Aorta (tissue), 5 donors: Measurements from ENCODE around the gene ADAMTS13. TPM values are rescaled to one million over a fixed set of nuclear protein-coding genes. Genes with fewer than 3 reads are reported as not detected.
A peak's percentile ranks its signal among the peaks of the same experiment; 100 is the strongest.

Source experiments
- ATAC-seq: fragments of 200-7000 bp; cut with Tn5 transposase; one replicate; pipeline ENCODE4 v1.9.1; 2022; ENCODE audit warnings: moderate library complexity; ENCODE audit not compliant: low FRiP score
- DNase-seq, 2 donors: peaks; one replicate each; pipeline ENCODE4 v3.0.0-alpha.2; 2020
- H3K27ac ChIP-seq, 2 donors: one replicate each; pipeline ENCODE4 v1.5.1; 2013; ENCODE audit warnings: low read length in 2 of 2, mild to moderate bottlenecking in 2 of 2, moderate library complexity in 2 of 2, control low read depth in 1 of 2, inconsistent platforms in 1 of 2, low read depth in 1 of 2
- H3K27me3 ChIP-seq, 2 donors: one replicate each; pipeline ENCODE4 v1.6.1; 2013; ENCODE audit warnings: control low read depth in 1 of 2, low read length in 1 of 2, mild to moderate bottlenecking in 1 of 2, moderate library complexity in 1 of 2; ENCODE audit not compliant: insufficient read depth in 2 of 2, control insufficient read depth in 1 of 2
- H3K36me3 ChIP-seq, 2 donors: one replicate each; pipeline ENCODE4 v1.6.1; 2013; ENCODE audit warnings: control low read depth in 1 of 2, low read length in 1 of 2, mild to moderate bottlenecking in 1 of 2; ENCODE audit not compliant: insufficient read depth in 2 of 2, control insufficient read depth in 1 of 2
- H3K4me1 ChIP-seq, 2 donors: one replicate each; pipeline ENCODE4 v1.6.1; 2013; ENCODE audit warnings: low read length in 2 of 2, control low read depth in 1 of 2, mild to moderate bottlenecking in 1 of 2, moderate library complexity in 1 of 2; ENCODE audit not compliant: insufficient read depth in 2 of 2, control insufficient read depth in 1 of 2
- H3K4me3 ChIP-seq, 2 donors: one replicate each; pipeline ENCODE4 v1.5.1; 2013; ENCODE audit warnings: low read length in 2 of 2, control low read depth in 1 of 2, mild to moderate bottlenecking in 1 of 2
- H3K9me3 ChIP-seq: one replicate; pipeline ENCODE4 v1.6.1; 2013; ENCODE audit warnings: mild to moderate bottlenecking, low read length; ENCODE audit not compliant: control insufficient read depth
- WGBS, 2 donors: extraction: QIAGEN DNeasy Blood & Tissue Kit; methylation state at CpG; one replicate each; pipeline ENCODE4 v1.1.7; 2013; 5-methylcytosine and 5-hydroxymethylcytosine counted together
- intact Hi-C, 2 donors: fragments of 100-400 bp; cut with DNase I; formaldehyde crosslinking; loops; one replicate each; pipeline versions ENCODE4 v1.14.2 to v1.15.0; 2022
- polyA plus RNA-seq, 2 donors: library from polyadenylated mRNA; stranded (reverse); fragments of 200-250 nt; gene quantifications; one replicate each; pipeline ENCODE4 v1.2.3, GENCODE V29; 2013
- total RNA-seq, 2 donors: library from RNA; stranded (reverse); fragmentation: NEBNext Ultra II Directional; extraction: Animal tissue kit (Norgen Biotek cat#: 25700); gene quantifications; one replicate each; pipeline ENCODE4 v1.2.1, GENCODE V29; 2021
- donor health status: healthy with polysubstance abuse.
- donor health status: Bipolar disorder and iron deficiency.
- donor health status: DM: no; HTN: no; CAD: no.
- donor health status: DM: no; HTN: no; CAD: no.
- donor health status: DM: yes; HTN: yes; CAD: no.

The ADAMTS13 gene
- total and polyA plus RNA-seq, 4 donors: 1.3 to 11.9 (median 2.8) TPM

- intact Hi-C loops: loop anchor here in 1 of 2 donors (5.0 kb wide), 2 partner anchors 41 to 81 kb away; partner anchors contain the start of genes REXO4, STKLD1 and SURF4
- 65 to 70% methylated on average over 16 of the region's 16 CpGs for WGBS, 2 donors
- no peaks in the 10 kb centered on the region for H3K9me3 ChIP-seq
Observed at GRCh38 chr9:133458643-133459312, 36.6 kb downstream of the ADAMTS13 start.

DNA sequence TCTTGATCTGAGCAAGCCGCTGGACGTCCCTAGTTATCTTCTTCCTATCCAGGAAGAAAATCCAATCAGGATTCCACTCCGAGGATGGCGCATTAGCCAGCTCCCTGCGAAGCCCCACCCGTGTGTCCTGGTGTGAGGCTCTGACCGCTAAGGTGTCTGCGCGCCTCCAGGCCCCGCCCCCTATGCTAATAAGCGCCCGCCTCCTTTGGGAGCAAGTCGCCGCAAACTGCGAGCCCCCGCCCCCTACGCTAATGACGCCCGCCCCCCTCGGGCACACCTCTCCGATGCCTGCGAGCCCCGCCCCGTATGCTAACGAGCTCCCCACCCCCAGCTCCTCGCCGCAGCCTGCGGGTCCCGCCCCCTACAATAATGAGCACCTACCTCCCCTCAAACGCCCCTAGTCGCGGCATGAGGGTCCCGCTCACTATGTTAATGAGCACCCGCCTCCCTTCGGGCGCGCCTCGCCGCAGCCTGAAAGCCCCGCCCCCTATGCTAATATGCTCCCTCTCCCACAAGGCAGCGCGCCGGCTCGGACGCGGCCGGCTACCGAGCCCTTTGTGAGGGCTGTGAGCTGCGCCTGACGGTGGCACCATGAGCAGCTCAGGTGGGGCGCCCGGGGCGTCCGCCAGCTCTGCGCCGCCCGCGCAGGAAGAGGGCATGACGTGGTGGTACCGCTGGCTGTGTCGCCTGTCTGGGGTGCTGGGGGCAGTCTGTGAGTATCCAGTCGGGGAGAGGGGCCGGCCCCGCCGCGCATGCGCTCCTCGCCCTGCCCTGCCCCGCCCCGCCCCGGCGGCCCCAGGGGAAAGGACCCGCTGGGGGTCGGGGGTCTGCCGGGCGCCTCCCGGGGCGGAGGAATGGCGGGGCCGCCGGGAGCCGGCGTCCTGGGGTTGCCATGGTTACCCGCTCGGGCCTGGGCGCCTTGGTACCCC, 37.6 kb downstream of the ADAMTS13 start, which contains the start of gene CACFD1:
TSS of gene CACFD1 (plus strand) at position 503 of the 929 bp plus-strand sequence. CDS start at position 592, 89 bp downstream.
- peak; percentile 94 for ATAC-seq
- H3K9me3 ChIP-seq: no peaks in the 10 kb centered on the region
- intact Hi-C loops: loop anchor here in 1 of 2 donors (5.0 kb wide), 2 partner anchors 42 to 82 kb away; partner anchors contain the start of genes REXO4, STKLD1 and SURF4
- H3K27ac ChIP-seq: peak within 1 kb of the TSS; percentile 43 to 74
- H3K4me1 ChIP-seq: no peaks in the 10 kb centered on the region
- no peaks in the 10 kb centered on the region for H3K27me3 ChIP-seq
- no peaks in the 10 kb centered on the region for H3K36me3 ChIP-seq
- WGBS, 2 donors: 1% methylated on average over 73 to 86 of the region's 86 CpGs
- peak; percentile 97 to 99 for DNase-seq
- peak within 1 kb of the TSS; percentile 59 to 65 for H3K4me3 ChIP-seq

More at GRCh38 chr9:133458643-133459312, 36.6 kb downstream of the ADAMTS13 start:
- Histone ChIP-seq H3K27me3 (no peaks in the 10 kb centered on the region), H3K4me1 (no peaks in the 10 kb centered on the region), H3K4me3 (no peak overlapping the region), H3K36me3 (no peaks in the 10 kb centered on the region), H3K27ac (peak overlapping the region in 1 of 2 donors; percentile 8)
- DNase-seq (peak in 1 of 2 donors; percentile 76), ATAC-seq (no peak)

DNA sequence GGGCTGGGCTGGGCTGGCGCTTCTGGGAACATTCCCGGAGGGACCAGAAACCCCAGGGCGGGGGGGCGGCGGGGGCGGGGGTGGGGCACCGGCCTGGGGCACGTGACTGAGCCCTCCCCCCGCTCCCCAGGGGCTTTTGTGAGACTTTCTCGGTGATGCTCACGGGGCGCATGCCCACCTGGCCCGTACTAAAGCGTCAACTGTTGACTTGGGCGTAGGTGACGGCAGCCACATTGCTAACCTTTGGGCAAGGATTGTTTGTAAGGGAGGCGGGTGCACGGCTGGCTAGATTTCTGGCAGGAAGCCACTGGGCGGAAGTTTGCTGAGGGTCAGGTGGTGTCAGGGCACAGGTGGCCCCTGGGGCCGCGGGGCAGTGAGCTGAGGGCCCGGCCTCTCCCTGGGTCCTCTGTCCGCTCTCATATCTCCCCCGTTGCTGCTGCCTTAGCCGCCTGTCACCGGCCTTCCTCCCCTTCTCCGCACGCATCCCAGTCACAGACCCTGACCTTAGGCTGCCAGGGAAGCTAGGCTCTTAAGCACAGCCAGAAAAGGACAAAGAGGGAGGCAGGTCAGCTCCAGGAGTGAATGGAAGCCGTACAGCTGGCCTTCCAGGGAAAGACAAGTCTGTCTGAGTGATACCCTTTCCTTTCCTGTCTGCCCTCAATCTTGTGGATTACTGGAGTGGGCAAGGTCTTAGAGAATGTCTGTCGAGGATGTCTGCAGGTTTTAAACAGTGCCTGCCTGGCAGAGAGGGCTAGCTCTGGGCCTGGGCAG, 38.4 kb downstream of the ADAMTS13 start:
- no peaks in the 10 kb centered on the region for H3K27me3 ChIP-seq
- peak overlapping the region; percentile 33 to 43 for H3K27ac ChIP-seq
- no peaks in the 10 kb centered on the region for H3K9me3 ChIP-seq
- ATAC-seq (peak; percentile 16), DNase-seq (peak; percentile 73 to 85)
- H3K4me3 ChIP-seq: peak overlapping the region; percentile 59 to 65
- no peaks in the 10 kb centered on the region for H3K36me3 ChIP-seq
- no peaks in the 10 kb centered on the region for H3K4me1 ChIP-seq
- intact Hi-C loops: no loop called here
- WGBS, 2 donors: 11 to 13% methylated on average over 22 to 30 of the region's 30 CpGs

DNA sequence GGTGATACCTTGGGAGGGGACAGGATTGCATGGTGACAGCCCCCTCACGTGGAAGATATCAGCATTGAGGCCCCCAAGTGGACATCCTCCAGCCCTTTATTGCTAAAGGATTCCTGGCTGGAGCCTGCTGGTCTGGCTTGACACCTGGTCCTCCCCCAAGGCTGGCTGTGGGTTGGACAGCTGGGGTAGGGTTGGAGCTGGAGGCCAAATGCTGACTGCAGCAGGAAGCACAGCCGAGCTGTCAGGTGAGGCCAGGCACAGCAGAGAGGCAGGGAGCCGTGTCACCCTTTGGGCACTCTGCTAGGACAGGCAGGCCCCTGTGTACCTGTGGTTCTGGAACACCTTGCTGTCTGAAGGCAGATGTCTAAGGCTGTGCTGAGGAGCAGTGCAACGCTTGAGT, 39.8 kb downstream of the ADAMTS13 start:
- ATAC-seq (no peak), DNase-seq (no peak)
- intact Hi-C loops: no loop called here
- Histone ChIP-seq H3K4me3 (no peak overlapping the region), H3K9me3 (no peaks in the 10 kb centered on the region), H3K36me3 (no peaks in the 10 kb centered on the region), H3K27me3 (no peaks in the 10 kb centered on the region), H3K4me1 (no peaks in the 10 kb centered on the region), H3K27ac (no peak overlapping the region)
- WGBS, 2 donors: 82 to 86% methylated on average over 4 of the region's 4 CpGs

DNA sequence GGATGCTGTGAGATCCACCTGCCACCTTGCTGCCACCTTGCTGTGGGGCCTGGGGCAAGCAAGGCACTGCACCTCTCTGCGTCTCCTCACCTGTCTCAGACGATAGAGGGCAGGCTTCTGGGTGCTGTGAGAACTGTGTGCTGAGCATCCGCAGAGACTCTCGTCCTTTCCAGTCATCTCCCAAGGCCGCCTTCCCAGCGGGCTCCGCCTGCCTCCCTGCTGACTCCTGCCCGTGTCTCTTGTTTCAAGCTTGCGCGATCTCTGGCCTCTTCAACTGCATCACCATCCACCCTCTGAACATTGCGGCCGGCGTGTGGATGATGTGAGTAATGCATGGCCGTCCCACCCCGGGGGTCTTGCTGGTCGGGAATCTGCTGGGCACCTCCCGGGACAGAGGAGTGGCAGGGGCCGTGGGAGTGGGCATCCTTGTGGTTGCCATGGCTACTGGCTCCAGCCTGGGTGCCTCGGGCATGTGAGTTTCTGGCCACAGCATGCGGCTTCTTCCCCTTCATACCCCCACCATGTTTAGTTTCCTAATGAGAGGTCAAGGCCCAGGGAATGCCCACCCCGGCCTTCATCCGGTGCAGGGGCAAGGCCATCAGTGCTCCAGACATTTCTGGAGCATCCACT, 41.2 kb downstream of the ADAMTS13 start:
- Histone ChIP-seq H3K9me3 (no peaks in the 10 kb centered on the region), H3K4me3 (no peak overlapping the region), H3K27me3 (no peaks in the 10 kb centered on the region), H3K36me3 (no peaks in the 10 kb centered on the region), H3K27ac (no peak overlapping the region), H3K4me1 (no peaks in the 10 kb centered on the region)
- 85 to 89% methylated on average over 20 to 22 of the region's 22 CpGs for WGBS, 2 donors
- ATAC-seq (no peak), DNase-seq (no peak)
- intact Hi-C loops: no loop called here

DNA sequence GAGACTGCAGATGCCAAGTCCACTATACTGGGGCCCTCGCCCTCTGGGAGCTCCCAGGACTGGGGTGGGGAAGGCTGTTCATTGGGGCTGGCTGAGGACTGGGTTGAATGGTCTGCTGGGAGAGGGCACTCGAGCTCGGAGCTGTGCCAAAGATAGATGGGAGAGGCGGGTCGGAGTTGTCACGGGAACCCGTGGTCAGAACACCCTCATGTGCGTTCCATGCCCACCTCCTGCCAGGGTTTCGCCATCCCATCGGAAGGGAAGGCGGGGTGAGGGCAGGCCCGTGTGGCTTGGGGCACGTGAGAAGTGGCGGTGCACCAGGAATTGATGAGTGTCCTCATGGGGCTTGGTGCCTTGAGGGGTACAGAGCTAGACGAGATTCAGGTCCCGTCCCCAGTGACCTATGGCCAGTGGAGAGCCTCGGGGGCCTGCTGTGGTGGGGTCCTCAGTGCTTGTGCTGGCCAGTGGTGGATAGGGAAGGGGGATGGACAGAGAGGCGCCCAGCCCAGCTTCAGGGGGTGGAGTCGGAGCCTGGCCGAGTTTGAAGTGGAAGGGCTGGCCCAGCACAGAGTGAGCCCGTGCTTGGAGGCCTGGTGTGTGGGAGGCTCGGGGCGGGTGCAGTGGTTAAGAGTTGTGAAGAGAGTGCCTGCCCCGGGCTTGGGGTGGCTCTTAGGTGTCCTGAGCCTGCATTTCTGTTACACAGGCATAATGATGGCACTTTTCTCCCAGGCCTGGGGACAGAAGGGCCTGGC, 41.9 kb downstream of the ADAMTS13 start:
- Histone ChIP-seq H3K36me3 (peaks cover 0 to 3% of the 10 kb centered on the region in 2 donors), H3K4me1 (no peaks in the 10 kb centered on the region), H3K27me3 (no peaks in the 10 kb centered on the region), H3K27ac (no peak overlapping the region), H3K4me3 (no peak overlapping the region), H3K9me3 (no peaks in the 10 kb centered on the region)
- intact Hi-C loops: no loop called here
- WGBS, 2 donors: 83 to 85% methylated on average over 24 of the region's 24 CpGs
- ATAC-seq (no peak), DNase-seq (no peak)

GRCh38 chr9:133464638-133465037, 42.5 kb downstream of the ADAMTS13 start:
- no peak overlapping the region for H3K4me3 ChIP-seq
- H3K4me1 ChIP-seq: no peaks in the 10 kb centered on the region
- 94 to 95% methylated on average over 10 of the region's 10 CpGs for WGBS, 2 donors
- no peak overlapping the region for H3K27ac ChIP-seq
- H3K36me3 ChIP-seq: peaks cover 0 to 3% of the 10 kb centered on the region in 2 donors
- H3K9me3 ChIP-seq: no peaks in the 10 kb centered on the region
- ATAC-seq (no peak), DNase-seq (no peak)
- H3K27me3 ChIP-seq: no peaks in the 10 kb centered on the region
- intact Hi-C loops: no loop called here
